ENCODE measurements around the gene NHEJ1. TPM values are rescaled to one million over a fixed set of nuclear protein-coding genes. Genes with fewer than 3 reads are reported as not detected.

Gene NHEJ1
- total RNA-seq, 4 donors from 2014 or later: 13.2 to 20.9 (median 18.4) TPM

- TF ChIP-seq POLR2A (IDR thresholded peaks at IDR 0.05) (no peak), CTCF (IDR thresholded peaks at IDR 0.05) (no peak)
Measured at GRCh38 chr2:219045937-219046550, 114.6 kb downstream of the NHEJ1 start.

GRCh38 chr2:219042750-219043149 lies 117.9 kb downstream of the NHEJ1 start:
- DNase-seq (ENCODE audit: low spot score in 2 of 2): no peak
- H3K4me3 ChIP-seq (ENCODE audit: low read depth, poor library complexity, severe bottlenecking): no peak overlapping the region
- 78 to 80% methylated on average over 2 of the region's 2 CpGs for WGBS, 2 donors
- intact Hi-C loops (cut with DNase I; ENCODE audit: low total_unique reads): no loop called here
- TF ChIP-seq CTCF (IDR thresholded peaks at IDR 0.05): no peak
- no peak for TF ChIP-seq POLR2A (IDR thresholded peaks at IDR 0.05)

More at GRCh38 chr2:219045937-219046550, 114.6 kb downstream of the NHEJ1 start:
- intact Hi-C loops (cut with DNase I; ENCODE audit: low total_unique reads): no loop called here
- no peak for DNase-seq (ENCODE audit: low spot score in 2 of 2)
- WGBS, 2 donors: 4 to 6% methylated on average over 6 of the region's 6 CpGs
- no peak overlapping the region for H3K4me3 ChIP-seq (ENCODE audit: low read depth, poor library complexity, severe bottlenecking)

GRCh38 chr2:219042157-219042556 lies 118.5 kb downstream of the NHEJ1 start:
- WGBS, 2 donors: 79 to 84% methylated on average over 4 of the region's 4 CpGs
- TF ChIP-seq CTCF (IDR thresholded peaks at IDR 0.05) (no peak), POLR2A (IDR thresholded peaks at IDR 0.05) (no peak)
- H3K4me3 ChIP-seq (ENCODE audit: low read depth, poor library complexity, severe bottlenecking): no peak overlapping the region
- no peak for DNase-seq (ENCODE audit: low spot score in 2 of 2)
- intact Hi-C loops (cut with DNase I; ENCODE audit: low total_unique reads): no loop called here

GRCh38 chr2:219041252-219041651 lies 119.4 kb downstream of the NHEJ1 start, which contains the start of gene CFAP65:
Gene CFAP65 (minus strand): TSS chr2:219041516. CDS start chr2:219039048, 2,468 bp downstream.
- TF ChIP-seq POLR2A (IDR thresholded peaks at IDR 0.05) (no peak), CTCF (IDR thresholded peaks at IDR 0.05) (no peak)
- no peak for DNase-seq (ENCODE audit: low spot score in 2 of 2)
- intact Hi-C loops (cut with DNase I; ENCODE audit: low total_unique reads): no loop called here
- H3K4me3 ChIP-seq (ENCODE audit: low read depth, poor library complexity, severe bottlenecking): no peak within 1 kb of the TSS
- 3 to 4% methylated on average over 21 of the region's 21 CpGs for whole genome bisulfite sequencing, 2 donors

- 0 to 23% methylated on average over 1 of the region's 1 CpG for WGBS, 2 donors
- DNase-seq (ENCODE audit: low spot score in 2 of 2): no peak
- intact Hi-C loops (cut with DNase I; ENCODE audit: low total_unique reads): no loop called here
- no peak overlapping the region for H3K4me3 ChIP-seq (ENCODE audit: low read depth, poor library complexity, severe bottlenecking)
- TF ChIP-seq POLR2A (IDR thresholded peaks at IDR 0.05) (no peak), CTCF (IDR thresholded peaks at IDR 0.05) (no peak)
Measured at GRCh38 chr2:219038600-219038999, 122.0 kb downstream of the NHEJ1 start.
